H9 (cell line): ENCODE data around the gene VGF. TPM values are rescaled to one million over a fixed set of nuclear protein-coding genes. Genes with fewer than 3 reads are reported as not detected.

Experiments
- DNase-seq: peaks from one replicate; pipeline ENCODE4 v3.0.0-alpha.2; 2017
- H2AFZ ChIP-seq: one replicate; pipeline ENCODE4 v1.6.1; 2013; ENCODE audit warnings: mild to moderate bottlenecking, low read length, control low read depth, moderate library complexity
- H2AK5ac ChIP-seq: 2 replicates; pipeline ENCODE4 v1.6.1; 2013; ENCODE audit warnings: low read length, control low read depth, mixed read lengths; ENCODE audit not compliant: insufficient read length
- H2BK120ac ChIP-seq: one replicate; pipeline ENCODE4 v1.6.1; 2013; ENCODE audit warnings: low read depth, mild to moderate bottlenecking, low read length, control low read depth, inconsistent platforms; ENCODE audit not compliant: poor library complexity, severe bottlenecking
- H2BK12ac ChIP-seq: 2 replicates; pipeline ENCODE4 v1.6.1; 2013; ENCODE audit warnings: low read length, control low read depth, mixed read lengths, low read depth; ENCODE audit not compliant: insufficient read length
- H2BK15ac ChIP-seq: 2 replicates; pipeline ENCODE4 v1.6.1; 2013; ENCODE audit warnings: low read depth, low read length, control low read depth
- H2BK20ac ChIP-seq: one replicate; pipeline ENCODE4 v1.6.1; 2013; ENCODE audit warnings: low read depth, mild to moderate bottlenecking, low read length, control low read depth, inconsistent platforms; ENCODE audit not compliant: poor library complexity, severe bottlenecking
- H2BK5ac ChIP-seq: 2 replicates; pipeline ENCODE4 v1.6.1; 2013; ENCODE audit warnings: low read length, control low read depth, mixed read lengths; ENCODE audit not compliant: insufficient read length
- H3K14ac ChIP-seq: 2 replicates; pipeline ENCODE4 v1.6.1; 2013; ENCODE audit warnings: low read length, control low read depth; ENCODE audit not compliant: insufficient read depth
- H3K18ac ChIP-seq: 2 replicates; pipeline ENCODE4 v1.6.1; 2013; ENCODE audit warnings: low read depth, mild to moderate bottlenecking, mixed read lengths, low read length, control low read depth; ENCODE audit not compliant: insufficient read length
- H3K23ac ChIP-seq: 2 replicates; pipeline ENCODE4 v1.6.1; 2013; ENCODE audit warnings: low read length, control low read depth, mixed read lengths, low read depth; ENCODE audit not compliant: insufficient read length
- H3K23me2 ChIP-seq: 2 replicates; pipeline ENCODE4 v1.6.1; 2013; ENCODE audit warnings: low read depth, mild to moderate bottlenecking, mixed read lengths, low read length, control low read depth; ENCODE audit not compliant: insufficient read length, poor library complexity, severe bottlenecking
- H3K27ac ChIP-seq: 2 replicates; pipeline ENCODE4 v1.5.1; 2013; ENCODE audit warnings: low read length, control low read depth, mixed read lengths, low read depth; ENCODE audit not compliant: insufficient read length
- H3K27me3 ChIP-seq: 2 replicates; pipeline ENCODE4 v1.6.1; 2013; ENCODE audit warnings: low read length, control low read depth, inconsistent platforms; ENCODE audit not compliant: insufficient read depth
- H3K4ac ChIP-seq: 2 replicates; pipeline ENCODE4 v1.6.1; 2013; ENCODE audit warnings: low read depth, mild to moderate bottlenecking, control low read depth, inconsistent platforms, low read length, moderate library complexity
- H3K4me1 ChIP-seq: 2 replicates; pipeline ENCODE4 v1.6.1; 2013; ENCODE audit warnings: low read length, control low read depth, inconsistent platforms; ENCODE audit not compliant: insufficient read depth
- H3K4me2 ChIP-seq: 2 replicates; pipeline ENCODE4 v1.6.1; 2013; ENCODE audit warnings: low read length, control low read depth, mixed read lengths; ENCODE audit not compliant: insufficient read length, insufficient read depth
- H3K56ac ChIP-seq: 2 replicates; pipeline ENCODE4 v1.6.1; 2013; ENCODE audit warnings: low read depth, mild to moderate bottlenecking, mixed read lengths, low read length, control low read depth; ENCODE audit not compliant: insufficient read length
- H3K79me1 ChIP-seq: 2 replicates; pipeline ENCODE4 v1.6.1; 2013; ENCODE audit warnings: low read depth, mild to moderate bottlenecking, moderate library complexity, low read length, control low read depth, inconsistent platforms; ENCODE audit not compliant: insufficient read depth, poor library complexity, severe bottlenecking
- H3K79me2 ChIP-seq: 2 replicates; pipeline ENCODE4 v1.6.1; 2013; ENCODE audit warnings: low read length, control low read depth, inconsistent platforms; ENCODE audit not compliant: insufficient read depth
- H3K9ac ChIP-seq: 2 replicates; pipeline ENCODE4 v1.6.1; 2013; ENCODE audit warnings: low read length, control low read depth, mixed read lengths; ENCODE audit not compliant: insufficient read length; ENCODE audit errors: extremely low read depth
- H3K9me3 ChIP-seq: one replicate; pipeline ENCODE4 v1.6.1; 2013; ENCODE audit warnings: low read depth, low read length, inconsistent platforms; ENCODE audit not compliant: control insufficient read depth
- H3T11ph ChIP-seq: one replicate; pipeline ENCODE4 v1.6.1; 2013; ENCODE audit warnings: mild to moderate bottlenecking, low read length, control low read depth, inconsistent platforms
- H4K20me1 ChIP-seq: one replicate; pipeline ENCODE4 v1.6.1; 2013; ENCODE audit not compliant: control insufficient read depth, insufficient read length, insufficient read depth
- H4K5ac ChIP-seq: 2 replicates; pipeline ENCODE4 v1.6.1; 2013; ENCODE audit warnings: low read depth, mild to moderate bottlenecking, mixed read lengths, low read length, control low read depth; ENCODE audit not compliant: insufficient read length
- H4K8ac ChIP-seq: replicated peaks from 2 replicates; pipeline ENCODE4 v1.6.1; 2013; ENCODE audit warnings: low read length, control low read depth, mixed read lengths, low read depth; ENCODE audit not compliant: insufficient read length
- H4K91ac ChIP-seq: 2 replicates; pipeline ENCODE4 v1.6.1; 2013; ENCODE audit warnings: low read depth, mild to moderate bottlenecking, moderate library complexity, mixed read lengths, low read length, control low read depth; ENCODE audit not compliant: insufficient read length
- H3K27ac Mint-ChIP-seq, 3 experiments: 2 replicates in 2 of 3; 3 replicates in 1 of 3; pipeline ENCODE4 v1.8.0; 2020 to 2021; ENCODE audit warnings: mixed read lengths in 3 of 3, mild to moderate bottlenecking in 1 of 3, moderate library complexity in 1 of 3
- H3K27me3 Mint-ChIP-seq: 2 replicates; pipeline ENCODE4 v1.8.0; 2021; ENCODE audit warnings: low read depth, mild to moderate bottlenecking, moderate library complexity, mixed read lengths
- H3K36me3 Mint-ChIP-seq, 3 experiments: 2 replicates in 2 of 3; 3 replicates in 1 of 3; pipeline ENCODE4 v1.8.0; 2020 to 2021; ENCODE audit warnings: low read depth in 3 of 3, mixed read lengths in 3 of 3; ENCODE audit not compliant: insufficient read depth in 1 of 3
- H3K4me1 Mint-ChIP-seq, 2 experiments: 2 replicates each; pipeline ENCODE4 v1.8.0; 2020; ENCODE audit warnings: mixed read lengths in 2 of 2
- H3K4me3 Mint-ChIP-seq, 2 experiments: 2 replicates in 1 of 2; 3 replicates in 1 of 2; pipeline ENCODE4 v1.8.0; 2020 to 2021; ENCODE audit warnings: mild to moderate bottlenecking in 2 of 2, mixed read lengths in 2 of 2, moderate library complexity in 1 of 2
- H3K9me3 Mint-ChIP-seq, 2 experiments: 2 replicates in 1 of 2; 3 replicates in 1 of 2; pipeline ENCODE4 v1.8.0; 2020; ENCODE audit warnings: mild to moderate bottlenecking in 2 of 2, mixed read lengths in 2 of 2, moderate library complexity in 1 of 2
- CTCF ChIP-seq: fragments of 200-600 bp; sonication (generic); conservative IDR thresholded peaks from 3 replicates; pipeline ENCODE4 v1.8.0; 2021; ENCODE audit warnings: antibody characterized with exemption, mild to moderate bottlenecking
- WGBS: extraction: QIAGEN DNeasy Blood & Tissue Kit; methylation state at CpG from one replicate; pipeline ENCODE4 v1.1.7; 2013; ENCODE audit warnings: missing lambda C conversion rate, low lambda C conversion rate, mixed read lengths; ENCODE audit not compliant: insufficient read length; ENCODE audit errors: extremely low coverage; 5-methylcytosine and 5-hydroxymethylcytosine counted together
- total RNA-seq: library from RNA; stranded (reverse); gene quantifications from 2 replicates; pipeline ENCODE4 v1.2.1, GENCODE V29; 2021

Gene VGF
- total RNA-seq, 1 experiment from 2014 or later: 37.1 TPM

GRCh38 chr7:101195884-101196283 lies 30.5 kb upstream of the VGF start:
- Histone ChIP-seq H3K9me3 (no peaks in the 10 kb centered on the region), H3K14ac (no peak overlapping the region), H3K4ac (no peak overlapping the region), H3K79me2 (no peaks in the 10 kb centered on the region), H3K27me3 (no peaks in the 10 kb centered on the region), H2BK20ac (no peak overlapping the region), H4K5ac (no peak overlapping the region), H2BK15ac (no peak overlapping the region), H2AFZ (no peak overlapping the region), H2BK12ac (peak overlapping the region; percentile 20), H3K4me2 (no peak overlapping the region), H3K27ac (no peak overlapping the region), H3T11ph (no peak overlapping the region), H4K20me1 (no peaks in the 10 kb centered on the region), H4K8ac (no peak overlapping the region), H3K79me1 (no peaks in the 10 kb centered on the region), H3K18ac (no peak overlapping the region), H2AK5ac (no peak overlapping the region), H2BK120ac (no peak overlapping the region), H3K9ac (no peak overlapping the region), H3K23ac (no peak overlapping the region), H3K56ac (no peak overlapping the region), H4K91ac (no peak overlapping the region), H2BK5ac (no peak overlapping the region), H3K4me1 (peaks cover 2% of the 10 kb centered on the region; the same call in 1 of the 2 replicates), H3K23me2 (no peaks in the 10 kb centered on the region)
- H3K4me3 Mint-ChIP-seq: no peak overlapping the region
- peaks cover 10 to 14% of the 10 kb centered on the region in 2 experiments for H3K4me1 Mint-ChIP-seq
- H3K9me3 Mint-ChIP-seq: no peaks in the 10 kb centered on the region
- peak overlapping the region in 1 of 3 experiments; percentile 34; a peak in 1 of 7 replicates for H3K27ac Mint-ChIP-seq
- DNase-seq: no peak
- WGBS: no CpG with 5 or more reads among the region's 17 CpGs
- H3K36me3 Mint-ChIP-seq: no peaks in the 10 kb centered on the region
- peaks cover under 1% of the 10 kb centered on the region for H3K27me3 Mint-ChIP-seq
- no peak for TF ChIP-seq CTCF
